MM.1S (cell line): ENCODE results near the gene SNX20.

Experiments
- DNase-seq: peaks from one replicate; pipeline ENCODE4 v3.0.0-alpha.2; 2015
- H2AFZ ChIP-seq: fragments of 300-600 bp; sonication (generic); 2 replicates; pipeline ENCODE4 v1.6.0; 2016; ENCODE audit warnings: antibody characterized with exemption, low read length
- H3F3A ChIP-seq: fragments of 300-600 bp; sonication (generic); 2 replicates; pipeline ENCODE4 v1.6.1; 2016; ENCODE audit warnings: mild to moderate bottlenecking, antibody characterized with exemption, low read length, moderate library complexity, mixed read lengths; ENCODE audit not compliant: insufficient read depth
- H3K27ac ChIP-seq: fragments of 300-600 bp; sonication (generic); 2 replicates; pipeline ENCODE4 v1.5.1; 2016; ENCODE audit warnings: mild to moderate bottlenecking, low read length
- H3K27me3 ChIP-seq: fragments of 300-600 bp; sonication (generic); replicated peaks from 2 replicates; pipeline ENCODE4 v1.6.0; 2016; ENCODE audit warnings: low read length; ENCODE audit not compliant: insufficient read depth
- H3K36me3 ChIP-seq: fragments of 300-600 bp; sonication (generic); replicated peaks from 2 replicates; pipeline ENCODE4 v1.6.1; 2016; ENCODE audit warnings: mild to moderate bottlenecking, low read length, mixed read lengths; ENCODE audit not compliant: insufficient read depth
- H3K4me1 ChIP-seq: fragments of 300-600 bp; sonication (generic); 2 replicates; pipeline ENCODE4 v1.6.1; 2016; ENCODE audit warnings: low read length, mixed read lengths
- H3K4me2 ChIP-seq: fragments of 300-600 bp; sonication (generic); 2 replicates; pipeline ENCODE4 v1.6.0; 2016; ENCODE audit warnings: low read depth, low read length
- H3K4me3 ChIP-seq: fragments of 300-600 bp; sonication (generic); 2 replicates; pipeline ENCODE4 v1.5.1; 2016; ENCODE audit warnings: low read length, mixed read lengths
- H3K79me2 ChIP-seq: fragments of 300-600 bp; sonication (generic); 2 replicates; pipeline ENCODE4 v1.6.1; 2016; ENCODE audit warnings: mixed run types, low read length, mixed read lengths
- H3K9ac ChIP-seq: fragments of 300-600 bp; sonication (generic); 2 replicates; pipeline ENCODE4 v1.6.1; 2016; ENCODE audit warnings: low read length, mixed read lengths
- H3K9me2 ChIP-seq: fragments of 300-600 bp; sonication (generic); replicated peaks from 2 replicates; pipeline ENCODE4 v1.6.1; 2016; ENCODE audit warnings: mild to moderate bottlenecking, low read length, mixed read lengths; ENCODE audit not compliant: insufficient read depth
- H3K9me3 ChIP-seq: fragments of 300-600 bp; sonication (generic); replicated peaks from 2 replicates; pipeline ENCODE4 v1.6.1; 2016; ENCODE audit warnings: mild to moderate bottlenecking, low read length, mixed read lengths; ENCODE audit not compliant: insufficient read depth
- H4K20me1 ChIP-seq: fragments of 300-600 bp; sonication (generic); 2 replicates; pipeline ENCODE4 v1.6.1; 2016; ENCODE audit warnings: mild to moderate bottlenecking, low read length, moderate library complexity, mixed read lengths; ENCODE audit not compliant: insufficient read depth
- EZH2 ChIP-seq: fragments of 300-600 bp; sonication (generic); optimal IDR thresholded peaks from 2 replicates; pipeline ENCODE3; 2017; ENCODE audit warnings: low read depth, mild to moderate bottlenecking, antibody characterized with exemption, low read length, mixed read lengths
- EZH2phosphoT487 ChIP-seq: fragments of 300-600 bp; sonication (generic); IDR thresholded peaks from 2 replicates; pipeline ENCODE4 v1.6.1; 2018; ENCODE audit warnings: antibody characterized with exemption, low read length
- TF ChIP-seq, protein P1 (sequence below): fragments of 300-600 bp; sonication (generic); IDR thresholded peaks from 2 replicates; pipeline ENCODE4 v1.5.1; 2016; ENCODE audit warnings: antibody characterized with exemption, low read length, mixed read lengths

The SNX20 gene

DNA sequence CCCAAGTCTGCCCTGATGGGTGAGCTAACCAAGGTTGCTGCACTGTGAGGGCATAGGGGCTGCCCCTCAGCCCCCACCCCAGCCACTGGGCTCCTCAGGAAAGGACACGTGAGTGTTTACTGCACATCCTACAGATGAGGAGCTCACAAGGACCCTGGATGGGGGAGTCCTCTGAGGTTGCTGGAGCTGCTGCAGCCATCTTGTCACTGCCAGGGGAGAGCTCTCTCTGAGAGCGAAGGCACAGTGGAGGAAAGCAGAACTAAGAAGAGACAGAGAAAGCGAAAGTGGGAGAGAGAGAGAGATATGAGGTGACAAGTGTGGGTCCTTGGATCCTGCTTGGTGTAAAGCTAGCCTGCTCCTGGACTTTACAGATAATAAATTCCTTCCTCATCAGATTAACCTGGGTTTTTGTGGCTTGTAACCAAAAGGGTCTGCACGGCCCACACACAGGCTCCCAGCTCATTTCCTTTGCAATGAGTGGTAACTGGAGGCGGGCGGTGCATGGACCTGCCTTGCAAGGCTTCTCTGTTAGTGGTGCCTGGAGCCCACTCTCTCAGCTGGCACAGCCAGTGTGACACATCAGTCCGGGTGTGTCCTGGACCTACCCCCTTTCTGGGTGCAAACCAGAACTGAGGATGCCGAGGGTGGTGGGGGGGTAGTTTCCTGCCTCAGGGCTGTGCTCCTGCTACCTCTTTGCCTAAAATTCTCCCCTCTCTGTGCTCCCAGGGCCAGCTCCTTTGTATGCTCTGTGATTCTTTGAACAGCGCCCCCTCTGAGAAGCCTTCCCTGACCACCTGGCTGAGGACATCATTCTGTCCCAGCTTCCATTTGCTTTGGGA lies 14.2 kb downstream of the SNX20 start:
- Histone ChIP-seq H3K4me1 (no peaks in the 10 kb centered on the region), H3K9me2 (no peaks in the 10 kb centered on the region), H3K4me2 (no peak overlapping the region), H3K9ac (no peak overlapping the region), H3K27ac (no peak overlapping the region), H4K20me1 (no peaks in the 10 kb centered on the region), H3K9me3 (no peaks in the 10 kb centered on the region; the same call in 1 of the 2 replicates), H3K36me3 (peaks cover 2% of the 10 kb centered on the region; the same call in 1 of the 2 replicates), H2AFZ (no peak overlapping the region), H3K27me3 (no peaks in the 10 kb centered on the region), H3K4me3 (no peak overlapping the region), H3F3A (no peaks in the 10 kb centered on the region; the same call in 1 of the 2 replicates), H3K79me2 (no peaks in the 10 kb centered on the region)
- TF ChIP-seq EZH2 (no peak), EZH2phosphoT487 (no peak)
- TF ChIP-seq, protein P1, sequence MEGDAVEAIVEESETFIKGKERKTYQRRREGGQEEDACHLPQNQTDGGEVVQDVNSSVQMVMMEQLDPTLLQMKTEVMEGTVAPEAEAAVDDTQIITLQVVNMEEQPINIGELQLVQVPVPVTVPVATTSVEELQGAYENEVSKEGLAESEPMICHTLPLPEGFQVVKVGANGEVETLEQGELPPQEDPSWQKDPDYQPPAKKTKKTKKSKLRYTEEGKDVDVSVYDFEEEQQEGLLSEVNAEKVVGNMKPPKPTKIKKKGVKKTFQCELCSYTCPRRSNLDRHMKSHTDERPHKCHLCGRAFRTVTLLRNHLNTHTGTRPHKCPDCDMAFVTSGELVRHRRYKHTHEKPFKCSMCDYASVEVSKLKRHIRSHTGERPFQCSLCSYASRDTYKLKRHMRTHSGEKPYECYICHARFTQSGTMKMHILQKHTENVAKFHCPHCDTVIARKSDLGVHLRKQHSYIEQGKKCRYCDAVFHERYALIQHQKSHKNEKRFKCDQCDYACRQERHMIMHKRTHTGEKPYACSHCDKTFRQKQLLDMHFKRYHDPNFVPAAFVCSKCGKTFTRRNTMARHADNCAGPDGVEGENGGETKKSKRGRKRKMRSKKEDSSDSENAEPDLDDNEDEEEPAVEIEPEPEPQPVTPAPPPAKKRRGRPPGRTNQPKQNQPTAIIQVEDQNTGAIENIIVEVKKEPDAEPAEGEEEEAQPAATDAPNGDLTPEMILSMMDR: no peak
- DNase-seq: no peak

DNA sequence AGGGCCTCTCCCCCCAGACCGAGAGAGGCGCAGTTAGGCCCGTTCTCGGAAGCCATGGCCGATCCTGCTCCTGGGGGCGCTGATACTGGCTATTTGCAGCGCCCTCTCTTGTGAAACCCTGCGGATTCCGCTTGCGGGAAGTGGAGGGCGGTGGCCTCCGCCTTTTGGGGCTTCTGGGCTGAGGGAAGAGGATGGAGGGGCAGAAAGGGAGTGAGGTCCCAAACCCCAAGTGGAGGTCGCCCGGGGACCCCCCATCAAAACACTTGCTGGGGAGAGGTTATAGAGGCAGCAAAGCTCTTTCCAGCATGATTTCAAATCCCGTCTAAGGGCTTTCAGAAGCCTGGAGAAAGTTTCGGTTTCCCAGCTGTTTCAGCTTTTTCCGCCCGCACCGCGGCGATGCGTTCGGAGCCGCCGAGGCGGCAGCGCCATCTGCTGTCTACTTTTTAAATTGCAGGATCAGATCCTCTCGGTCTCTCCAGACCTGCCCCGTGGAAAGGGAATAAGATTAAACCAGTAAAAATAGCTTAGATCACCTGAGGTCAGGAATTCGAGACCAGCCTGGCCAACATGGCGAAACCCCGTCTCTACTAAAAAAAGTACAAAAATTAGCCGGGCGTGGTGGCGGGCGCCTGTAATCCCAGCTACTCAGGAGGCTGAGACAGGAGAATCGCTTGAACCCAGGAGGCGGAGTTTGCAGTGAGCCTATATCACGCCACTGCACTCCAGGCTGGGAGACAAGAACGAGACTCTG lies 15.8 kb downstream of the SNX20 start:
- H3K36me3 ChIP-seq: no peaks in the 10 kb centered on the region
- H3K9me2 ChIP-seq: no peaks in the 10 kb centered on the region
- peak overlapping the region; percentile 70 for H3K4me2 ChIP-seq
- H4K20me1 ChIP-seq: no peaks in the 10 kb centered on the region
- DNase-seq: peak; percentile 52
- TF ChIP-seq, protein P1: peak; percentile 80
- TF ChIP-seq EZH2: no peak
- peak overlapping the region; percentile 48 for H3K4me3 ChIP-seq
- no peak overlapping the region for H3K27ac ChIP-seq
- no peaks in the 10 kb centered on the region for H3K79me2 ChIP-seq
- H3K27me3 ChIP-seq: no peaks in the 10 kb centered on the region
- H3K9ac ChIP-seq: peak overlapping the region; percentile 23; the same call in 1 of the 2 replicates
- H3F3A ChIP-seq: no peaks in the 10 kb centered on the region; the same call in 1 of the 2 replicates
- peak overlapping the region; percentile 83 for H2AFZ ChIP-seq
- H3K9me3 ChIP-seq: no peaks in the 10 kb centered on the region
- H3K4me1 ChIP-seq: no peaks in the 10 kb centered on the region

DNA sequence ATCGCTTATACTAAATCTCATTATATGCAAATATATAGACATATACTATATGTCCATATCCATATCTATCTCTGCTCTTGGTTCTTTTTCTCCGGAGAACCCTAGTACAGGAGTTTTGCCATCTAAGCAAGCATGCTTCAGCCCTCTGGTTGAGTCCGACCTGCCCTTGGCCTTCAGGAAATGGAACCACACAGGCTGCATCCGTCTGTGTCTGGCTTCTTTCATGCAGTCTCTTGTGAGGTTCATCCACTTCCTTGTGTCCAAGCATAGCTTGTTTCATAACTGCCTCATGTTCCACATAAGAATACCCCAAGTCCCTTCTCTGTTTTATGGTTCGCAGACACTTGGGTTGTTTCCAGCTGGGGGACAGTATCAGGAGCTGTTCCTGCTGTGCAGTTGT lies 16.8 kb downstream of the SNX20 start:
- H3K9me2 ChIP-seq: no peaks in the 10 kb centered on the region
- H3K4me3 ChIP-seq: no peak overlapping the region
- H3K36me3 ChIP-seq: no peaks in the 10 kb centered on the region
- no peak overlapping the region for H3K4me2 ChIP-seq
- H3K9me3 ChIP-seq: no peaks in the 10 kb centered on the region
- TF ChIP-seq EZH2phosphoT487 (no peak), EZH2 (no peak)
- TF ChIP-seq, protein P1: no peak
- no peaks in the 10 kb centered on the region for H4K20me1 ChIP-seq
- H3K27me3 ChIP-seq: no peaks in the 10 kb centered on the region
- DNase-seq: no peak
- no peak overlapping the region for H2AFZ ChIP-seq
- H3F3A ChIP-seq: no peaks in the 10 kb centered on the region; the same call in 1 of the 2 replicates
- H3K9ac ChIP-seq: no peak overlapping the region
- H3K4me1 ChIP-seq: no peaks in the 10 kb centered on the region
- no peak overlapping the region for H3K27ac ChIP-seq
- no peaks in the 10 kb centered on the region for H3K79me2 ChIP-seq
